Measurements from ENCODE around the gene INO80. TPM values are rescaled to one million over a fixed set of nuclear protein-coding genes. Genes with fewer than 3 reads are reported as not detected.

Gene INO80
- total RNA-seq, 4 donors from 2014 or later, result 25.5 to 33.0 (median 27.8) TPM

- Histone ChIP-seq H3K27me3 (peaks cover 0 to 4% (median 0%) of the 10 kb centered on the region in 3 donors), H3K9me3 (no peaks in the 10 kb centered on the region), H3K27ac (peak overlapping the region; percentile 76 to 85 (median 82)), H3K4me1 (peaks cover 19 to 41% of the 10 kb centered on the region in 2 donors), H3K4me3 (peak overlapping the region; percentile 57 to 81 (median 68)), H3K36me3 (no peaks in the 10 kb centered on the region)
- no peak for TF ChIP-seq POLR2A (IDR thresholded peaks at IDR 0.05)
- TF ChIP-seq CTCF (IDR thresholded peaks at IDR 0.05 in 4 of 5, conservative IDR thresholded peaks at IDR 0.05 in 1 of 5), result no peak
- in situ Hi-C loops (cut with MboI; ENCODE audit: low sequenced_read_pairs in 4 of 4) (loop anchor here in 1 of 4 donors (10.0 kb wide), 1 partner anchor 72 kb away; no protein-coding TSS in a partner anchor), intact Hi-C loops (cut with DNase I; ENCODE audit: low total_unique reads) (loop anchor here (1.0 to 5.0 kb wide), 3 partner anchors 14 to 290 kb away; partner anchors contain the start of genes CHP1 and EXD1)
- ATAC-seq (peak in 1 of 2 donors; percentile 3), DNase-seq (no peak)
Observed at GRCh38 chr15:40942337-40942854, 173.7 kb downstream of the INO80 start.

GRCh38 chr15:40941528-40942336, 174.3 kb downstream of the INO80 start:
- peak; percentile 62 to 68 for ATAC-seq
- Histone ChIP-seq H3K27me3 (peaks cover 0 to 4% (median 0%) of the 10 kb centered on the region in 3 donors), H3K4me1 (peaks cover 25 to 47% of the 10 kb centered on the region in 2 donors), H3K4me3 (peak overlapping the region; percentile 57 to 81 (median 68)), H3K9me3 (no peaks in the 10 kb centered on the region), H3K36me3 (no peaks in the 10 kb centered on the region), H3K27ac (peak overlapping the region; percentile 76 to 85 (median 82))
- intact Hi-C loops (cut with DNase I; ENCODE audit: low total_unique reads) (loop anchor here (1.0 to 5.0 kb wide), 4 partner anchors 15 to 291 kb away; partner anchors contain the start of genes CHP1 and EXD1), in situ Hi-C loops (cut with MboI; ENCODE audit: low sequenced_read_pairs in 4 of 4) (loop anchor here in 1 of 4 donors (10.0 kb wide), 1 partner anchor 73 kb away; no protein-coding TSS in a partner anchor)
- DNase-seq, result peak; percentile 41 to 56
- peak; percentile 51 to 53 for TF ChIP-seq POLR2A (IDR thresholded peaks at IDR 0.05)
- TF ChIP-seq CTCF (IDR thresholded peaks at IDR 0.05 in 4 of 5, conservative IDR thresholded peaks at IDR 0.05 in 1 of 5), result peak in 4 of 5 experiments; percentile 94 to 97 (median 95)

- Histone ChIP-seq H3K9me3 (no peaks in the 10 kb centered on the region), H3K36me3 (no peaks in the 10 kb centered on the region), H3K27ac (peak overlapping the region; percentile 76 to 85 (median 82)), H3K27me3 (peaks cover 0 to 4% (median 0%) of the 10 kb centered on the region in 3 donors), H3K4me1 (peaks cover 27 to 54% of the 10 kb centered on the region in 2 donors), H3K4me3 (peak overlapping the region; percentile 57 to 81 (median 68))
- intact Hi-C loops (cut with DNase I; ENCODE audit: low total_unique reads) (loop anchor here (2.0 to 5.0 kb wide), 3 partner anchors 36 to 291 kb away; partner anchors contain the start of genes CHP1 and EXD1), in situ Hi-C loops (cut with MboI; ENCODE audit: low sequenced_read_pairs in 4 of 4) (loop anchor here in 1 of 4 donors (10.0 kb wide), 1 partner anchor 74 kb away; no protein-coding TSS in a partner anchor)
- no peak for DNase-seq
- no peak for ATAC-seq
- no peak for TF ChIP-seq CTCF (IDR thresholded peaks at IDR 0.05 in 4 of 5, conservative IDR thresholded peaks at IDR 0.05 in 1 of 5)
- no peak for TF ChIP-seq POLR2A (IDR thresholded peaks at IDR 0.05)
Observed at GRCh38 chr15:40941068-40941527, 175.0 kb downstream of the INO80 start.

GRCh38 chr15:40940296-40940801, 175.7 kb downstream of the INO80 start:
- TF ChIP-seq CTCF (IDR thresholded peaks at IDR 0.05 in 4 of 5, conservative IDR thresholded peaks at IDR 0.05 in 1 of 5) (no peak), POLR2A (IDR thresholded peaks at IDR 0.05) (no peak)
- DNase-seq, result no peak
- Histone ChIP-seq H3K27ac (peak overlapping the region; percentile 76 to 85 (median 82)), H3K4me3 (peak overlapping the region; percentile 57 to 81 (median 68)), H3K4me1 (peaks cover 27 to 54% of the 10 kb centered on the region in 2 donors), H3K36me3 (no peaks in the 10 kb centered on the region), H3K27me3 (peaks cover 0 to 4% (median 0%) of the 10 kb centered on the region in 3 donors), H3K9me3 (no peaks in the 10 kb centered on the region)
- intact Hi-C loops (cut with DNase I; ENCODE audit: low total_unique reads) (loop anchor here (2.0 to 5.0 kb wide), 3 partner anchors 37 to 292 kb away; partner anchors contain the start of genes CHP1 and EXD1), in situ Hi-C loops (cut with MboI; ENCODE audit: low sequenced_read_pairs in 4 of 4) (loop anchor here in 1 of 4 donors (10.0 kb wide), 1 partner anchor 74 kb away; no protein-coding TSS in a partner anchor)
- ATAC-seq, result no peak
